ENCODE data around the gene CLEC16A. TPM values are rescaled to one million over a fixed set of nuclear protein-coding genes. Genes with fewer than 3 reads are reported as not detected.

Gene CLEC16A
- total and polyA plus RNA-seq, 2 experiments from 2014 or later = 9.9 to 24.1 TPM

DNA sequence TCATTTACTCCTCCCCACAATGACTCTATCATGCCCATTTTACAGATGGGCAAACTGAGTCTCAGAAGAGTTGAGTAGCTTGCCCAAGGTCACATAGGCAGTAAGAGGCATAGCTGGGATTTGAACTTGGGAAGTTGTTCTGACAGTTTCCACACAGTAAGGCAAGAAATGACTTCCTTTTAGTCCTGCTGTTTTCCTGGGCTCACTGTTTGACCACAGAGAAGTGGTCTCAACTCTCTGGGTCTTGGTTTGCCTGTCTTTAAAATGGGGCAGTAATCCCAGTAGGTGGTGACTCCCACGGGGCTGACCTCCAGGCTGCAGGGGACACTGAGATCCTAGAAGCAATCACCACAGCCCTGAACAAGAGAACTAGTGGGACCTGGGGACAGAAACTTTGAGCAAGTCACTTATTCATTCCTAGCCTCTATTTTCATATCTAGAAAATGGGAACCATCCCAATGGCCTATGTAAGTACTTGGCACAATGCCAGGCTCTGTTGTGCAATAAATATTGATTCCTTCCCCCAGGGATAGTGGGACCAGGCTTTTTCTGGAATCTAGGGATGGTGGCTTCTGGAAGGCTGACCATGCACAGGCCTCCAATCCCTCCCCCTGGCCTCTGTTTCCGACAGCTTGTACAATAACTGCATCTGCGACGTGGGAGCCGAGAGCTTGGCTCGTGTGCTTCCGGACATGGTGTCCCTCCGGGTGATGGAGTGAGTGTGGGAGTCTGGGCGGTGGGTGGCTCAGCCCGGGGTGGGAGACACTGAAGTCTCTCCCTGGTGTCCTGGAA, 22.6 kb upstream of the CLEC16A start:
- peaks cover 8% of the 10 kb centered on the region for H3K27me3 Mint-ChIP-seq (ENCODE audit: insufficient read depth, low read depth, poor library complexity)
- H3K27ac Mint-ChIP-seq = no peak overlapping the region
- Histone ChIP-seq H3K27ac (ENCODE audit: low read depth) (no peak overlapping the region), H3K4me3 (no peak overlapping the region), H3K4me2 (no peak overlapping the region), H2AFZ (no peak overlapping the region), H3K9me2 (ENCODE audit: insufficient read depth) (no peaks in the 10 kb centered on the region), H3K36me3 (ENCODE audit: insufficient read depth) (no peaks in the 10 kb centered on the region), H4K20me1 (replicated peaks; ENCODE audit: insufficient read depth) (no peaks in the 10 kb centered on the region), H3K79me2 (replicated peaks; ENCODE audit: insufficient read depth) (no peaks in the 10 kb centered on the region), H3K27me3 (ENCODE audit: insufficient read depth) (no peaks in the 10 kb centered on the region), H3K4me1 (ENCODE audit: insufficient read depth) (no peaks in the 10 kb centered on the region; the same call in 1 of the 2 replicates), H3F3A (replicated peaks; ENCODE audit: low read depth) (no peaks in the 10 kb centered on the region)
- H3K9me3 Mint-ChIP-seq = no peaks in the 10 kb centered on the region
- H3K36me3 Mint-ChIP-seq (ENCODE audit: low read depth) = 0 out of 3 replicates have a peak, but pooled peaks cover 3% of the 10 kb centered on the region
- no peak overlapping the region for H3K4me3 Mint-ChIP-seq
- no peak for ATAC-seq
- H3K4me1 Mint-ChIP-seq = peaks cover 2% of the 10 kb centered on the region; the same call in 1 of the 3 replicates
- TF ChIP-seq STAT1 (IDR thresholded peaks at IDR 0.05; ENCODE audit: unreplicated experiment) = no peak
- no peak for TF ChIP-seq ZNF114 (CRISPR knock-in tag; IDR thresholded peaks at IDR 0.05)
- no peak for TF ChIP-seq POLR2AphosphoS5 (IDR thresholded peaks at IDR 0.05; ENCODE audit: low read depth)
- TF ChIP-seq ZNF462 (CRISPR knock-in tag; IDR thresholded peaks at IDR 0.05) = no peak
- TF ChIP-seq CREB1 (CRISPR knock-in tag; IDR thresholded peaks at IDR 0.05; ENCODE audit: low read depth) = no peak
- no peak for TF ChIP-seq CTCF (conservative IDR thresholded peaks at IDR 0.05; ENCODE audit: low read depth in 2 of 2)
- no peak for TF ChIP-seq NANOG (IDR thresholded peaks at IDR 0.05; ENCODE audit: borderline replicate concordance)
- TF ChIP-seq, protein P1, sequence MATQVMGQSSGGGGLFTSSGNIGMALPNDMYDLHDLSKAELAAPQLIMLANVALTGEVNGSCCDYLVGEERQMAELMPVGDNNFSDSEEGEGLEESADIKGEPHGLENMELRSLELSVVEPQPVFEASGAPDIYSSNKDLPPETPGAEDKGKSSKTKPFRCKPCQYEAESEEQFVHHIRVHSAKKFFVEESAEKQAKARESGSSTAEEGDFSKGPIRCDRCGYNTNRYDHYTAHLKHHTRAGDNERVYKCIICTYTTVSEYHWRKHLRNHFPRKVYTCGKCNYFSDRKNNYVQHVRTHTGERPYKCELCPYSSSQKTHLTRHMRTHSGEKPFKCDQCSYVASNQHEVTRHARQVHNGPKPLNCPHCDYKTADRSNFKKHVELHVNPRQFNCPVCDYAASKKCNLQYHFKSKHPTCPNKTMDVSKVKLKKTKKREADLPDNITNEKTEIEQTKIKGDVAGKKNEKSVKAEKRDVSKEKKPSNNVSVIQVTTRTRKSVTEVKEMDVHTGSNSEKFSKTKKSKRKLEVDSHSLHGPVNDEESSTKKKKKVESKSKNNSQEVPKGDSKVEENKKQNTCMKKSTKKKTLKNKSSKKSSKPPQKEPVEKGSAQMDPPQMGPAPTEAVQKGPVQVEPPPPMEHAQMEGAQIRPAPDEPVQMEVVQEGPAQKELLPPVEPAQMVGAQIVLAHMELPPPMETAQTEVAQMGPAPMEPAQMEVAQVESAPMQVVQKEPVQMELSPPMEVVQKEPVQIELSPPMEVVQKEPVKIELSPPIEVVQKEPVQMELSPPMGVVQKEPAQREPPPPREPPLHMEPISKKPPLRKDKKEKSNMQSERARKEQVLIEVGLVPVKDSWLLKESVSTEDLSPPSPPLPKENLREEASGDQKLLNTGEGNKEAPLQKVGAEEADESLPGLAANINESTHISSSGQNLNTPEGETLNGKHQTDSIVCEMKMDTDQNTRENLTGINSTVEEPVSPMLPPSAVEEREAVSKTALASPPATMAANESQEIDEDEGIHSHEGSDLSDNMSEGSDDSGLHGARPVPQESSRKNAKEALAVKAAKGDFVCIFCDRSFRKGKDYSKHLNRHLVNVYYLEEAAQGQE (IDR thresholded peaks at IDR 0.05; ENCODE audit: unreplicated experiment) = no peak
- no peak for DNase-seq (ENCODE audit: low spot score)

Measured in GM23338 (cell line).